Measurements from ENCODE around the gene ROBO2.

ROBO2 gene

DNA sequence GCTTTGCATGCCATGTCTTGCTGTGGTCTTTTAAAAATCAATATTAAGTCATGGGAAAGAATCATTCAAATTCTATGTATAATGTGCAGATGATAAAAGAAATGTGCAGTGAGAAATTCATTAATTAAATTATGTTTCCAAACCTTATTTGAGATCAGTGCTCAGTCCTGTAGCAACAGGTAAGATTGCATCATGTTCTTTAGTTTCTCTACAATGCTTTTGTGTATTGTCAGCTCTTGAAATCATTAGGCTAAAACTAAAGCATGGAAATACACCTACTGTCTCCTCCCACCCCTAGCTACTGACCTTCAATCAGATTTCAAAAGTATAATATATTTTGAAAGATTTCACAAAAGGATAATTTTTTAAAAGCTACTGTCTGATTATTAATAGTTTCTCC, 612.7 kb downstream of the ROBO2 start:
- DNase-seq, result no peak
- in situ Hi-C loops (cut with HindIII; ENCODE audit: low pct_ligation_motif_present, low pct_unique_long_range_greater_than_20kb, low sequenced_read_pairs), result no loop called here

DNA sequence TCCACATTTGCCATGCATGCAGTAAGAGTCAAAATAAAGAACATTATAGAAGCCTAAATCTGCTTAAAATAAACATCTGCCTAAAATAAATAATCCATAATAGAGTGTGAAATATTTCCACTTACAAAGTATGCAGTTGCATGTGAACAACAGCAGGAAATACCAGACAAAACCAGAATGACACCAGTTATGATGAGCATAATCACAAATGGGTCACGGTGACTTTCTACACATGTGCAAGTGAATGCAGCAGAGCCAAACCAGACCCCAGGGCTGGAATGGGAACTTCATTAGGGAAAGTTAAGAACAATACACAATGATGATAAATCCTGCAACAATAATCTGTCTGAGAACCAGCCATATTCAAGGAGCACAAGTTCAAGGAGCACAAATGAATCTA, 615.5 kb downstream of the ROBO2 start:
- DNase-seq, result no peak

DNA sequence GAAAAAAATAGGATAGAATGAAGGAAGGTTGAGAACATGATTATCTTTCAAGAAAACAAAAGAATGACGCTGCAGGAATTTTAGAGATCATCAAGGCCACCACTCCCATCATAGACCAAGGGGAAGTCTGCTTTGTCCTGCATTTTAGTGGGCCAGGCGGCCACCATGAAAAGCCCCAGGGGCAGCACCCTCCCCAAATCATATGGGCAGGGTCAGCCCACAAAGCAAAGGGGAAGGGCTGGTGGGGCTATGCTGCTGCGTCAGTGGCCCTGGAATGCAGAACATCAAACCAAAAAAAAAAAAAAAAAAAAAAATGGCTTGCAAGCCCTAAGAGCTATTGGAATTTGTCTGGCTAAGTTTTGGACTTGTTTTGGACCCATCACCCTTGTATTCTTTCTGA, 620.8 kb downstream of the ROBO2 start:
- in situ Hi-C loops (cut with HindIII; ENCODE audit: low pct_ligation_motif_present, low pct_unique_long_range_greater_than_20kb, low sequenced_read_pairs), result no loop called here
- DNase-seq, result no peak

More for the DNA sequence above, 615.5 kb downstream of the ROBO2 start:
- in situ Hi-C loops (cut with HindIII; ENCODE audit: low pct_ligation_motif_present, low pct_unique_long_range_greater_than_20kb, low sequenced_read_pairs), result no loop called here

DNA sequence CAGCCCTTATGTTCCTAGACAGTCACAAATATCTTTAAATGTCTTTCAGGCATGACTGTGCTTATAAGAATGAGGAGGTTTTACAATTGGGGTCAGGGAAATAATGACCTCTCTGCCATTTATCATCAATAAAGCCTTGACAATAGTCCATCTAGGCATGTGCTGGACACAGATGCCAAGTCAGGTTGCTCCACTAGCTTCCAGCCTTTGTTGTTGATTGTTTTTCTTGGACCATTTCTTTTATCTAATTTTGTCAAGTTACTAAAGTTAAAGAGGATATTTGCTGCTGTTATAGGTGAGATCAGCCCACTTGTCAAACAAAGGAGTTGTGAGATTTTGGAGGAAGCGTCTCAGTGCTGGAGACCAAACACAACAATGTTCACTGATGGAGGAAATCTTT, 628.0 kb downstream of the ROBO2 start:
- in situ Hi-C loops (cut with HindIII; ENCODE audit: low pct_ligation_motif_present, low pct_unique_long_range_greater_than_20kb, low sequenced_read_pairs), result no loop called here
- no peak for DNase-seq

DNA sequence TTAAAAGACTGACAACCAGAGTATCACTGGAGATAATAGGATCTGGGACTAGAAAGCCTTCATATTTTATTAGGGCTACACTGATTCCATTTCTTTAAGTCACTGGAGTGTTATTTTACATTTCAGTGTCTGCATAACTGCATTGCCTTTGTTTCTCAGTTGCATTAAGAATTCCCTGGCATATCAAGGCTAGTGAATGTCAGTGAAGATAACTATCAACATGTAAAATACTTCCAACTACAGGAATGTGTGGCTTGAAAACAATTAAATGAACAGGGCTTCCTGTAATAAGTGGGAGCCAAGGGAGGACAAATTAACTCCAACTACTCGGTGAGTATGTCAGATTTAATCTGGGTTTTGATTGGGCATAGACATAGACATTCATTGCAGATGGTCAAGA, 628.5 kb downstream of the ROBO2 start:
- in situ Hi-C loops (cut with HindIII; ENCODE audit: low pct_ligation_motif_present, low pct_unique_long_range_greater_than_20kb, low sequenced_read_pairs), result no loop called here
- no peak for DNase-seq

DNA sequence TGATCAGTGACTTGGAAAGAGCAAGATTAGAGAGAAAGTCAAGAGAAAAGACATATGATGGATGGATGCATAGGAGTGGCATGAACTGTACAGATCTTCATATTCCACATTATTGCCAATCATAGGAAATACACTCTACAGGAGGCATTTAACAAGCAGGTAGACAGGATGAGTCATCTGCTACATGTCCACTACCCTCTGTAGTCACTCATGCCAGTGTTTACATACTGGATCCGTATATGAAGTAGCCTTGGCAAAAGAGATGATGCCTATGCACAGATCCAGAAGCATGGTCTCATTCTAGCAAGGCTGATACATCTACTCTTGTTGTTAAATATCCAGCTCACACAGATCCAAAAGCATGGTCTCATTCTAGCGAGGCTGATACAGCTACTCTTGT, 632.1 kb downstream of the ROBO2 start:
- no peak for DNase-seq
- in situ Hi-C loops (cut with HindIII; ENCODE audit: low pct_ligation_motif_present, low pct_unique_long_range_greater_than_20kb, low sequenced_read_pairs), result no loop called here

DNA sequence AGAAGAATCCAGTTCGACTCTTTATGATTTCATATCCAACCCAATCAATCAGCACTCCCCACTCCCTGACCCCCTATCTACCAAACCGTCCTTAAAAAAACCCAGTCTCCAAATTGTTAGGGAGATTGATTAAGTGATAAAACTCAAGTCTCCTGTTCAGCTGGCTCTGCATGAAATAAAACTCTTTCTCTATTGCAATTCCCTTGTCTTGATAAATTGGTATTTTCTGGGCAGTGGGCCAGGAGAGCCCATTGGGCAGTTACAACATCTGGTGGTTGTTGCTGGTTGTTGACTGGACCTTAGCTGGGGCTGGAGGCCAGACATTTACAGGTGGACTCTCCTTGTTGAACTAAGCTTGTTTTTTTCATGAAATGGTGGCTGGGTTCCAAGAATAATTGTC, 642.3 kb downstream of the ROBO2 start:
- in situ Hi-C loops (cut with HindIII; ENCODE audit: low pct_ligation_motif_present, low pct_unique_long_range_greater_than_20kb, low sequenced_read_pairs), result no loop called here
- DNase-seq, result no peak

DNA sequence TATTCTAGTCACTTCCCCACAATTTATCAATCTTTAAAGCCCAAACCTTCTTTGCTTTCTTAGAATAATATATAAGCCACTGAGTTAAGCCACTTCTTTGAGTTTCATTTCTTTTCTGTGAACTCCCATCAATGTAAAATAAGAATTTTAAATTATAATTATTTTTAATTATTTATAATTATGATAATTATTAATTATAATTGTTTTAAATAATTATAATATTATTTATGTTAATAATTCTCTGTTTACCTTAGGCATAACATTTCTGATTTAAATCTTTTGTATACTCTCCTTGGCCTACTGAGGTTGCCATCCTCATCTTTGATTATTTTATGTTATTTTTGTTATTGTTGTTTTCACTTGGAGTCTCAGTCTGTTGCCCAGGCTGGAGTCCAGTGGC, 644.2 kb downstream of the ROBO2 start:
- in situ Hi-C loops (cut with HindIII; ENCODE audit: low pct_ligation_motif_present, low pct_unique_long_range_greater_than_20kb, low sequenced_read_pairs), result no loop called here
- no peak for DNase-seq

DNA sequence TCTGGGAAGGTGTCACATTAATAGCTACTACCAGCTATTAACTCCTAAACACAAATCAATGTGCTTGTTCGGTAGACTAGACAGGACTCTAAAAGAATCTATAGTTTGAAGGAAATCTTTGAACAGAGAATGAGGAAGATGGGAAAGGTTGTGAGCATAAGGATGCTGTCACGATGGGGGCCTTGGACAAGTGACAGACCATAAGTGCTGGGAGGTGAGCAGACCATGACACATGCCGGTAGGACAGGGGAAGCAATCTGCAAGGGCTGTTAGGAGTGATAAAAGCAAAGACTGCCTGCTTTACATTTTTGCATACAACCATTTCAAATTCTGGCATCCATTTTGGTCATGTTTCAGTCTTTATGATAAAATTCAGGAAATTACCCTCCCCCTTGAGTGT, 645.8 kb downstream of the ROBO2 start:
- in situ Hi-C loops (cut with HindIII; ENCODE audit: low pct_ligation_motif_present, low pct_unique_long_range_greater_than_20kb, low sequenced_read_pairs), result no loop called here
- DNase-seq, result no peak

DNA sequence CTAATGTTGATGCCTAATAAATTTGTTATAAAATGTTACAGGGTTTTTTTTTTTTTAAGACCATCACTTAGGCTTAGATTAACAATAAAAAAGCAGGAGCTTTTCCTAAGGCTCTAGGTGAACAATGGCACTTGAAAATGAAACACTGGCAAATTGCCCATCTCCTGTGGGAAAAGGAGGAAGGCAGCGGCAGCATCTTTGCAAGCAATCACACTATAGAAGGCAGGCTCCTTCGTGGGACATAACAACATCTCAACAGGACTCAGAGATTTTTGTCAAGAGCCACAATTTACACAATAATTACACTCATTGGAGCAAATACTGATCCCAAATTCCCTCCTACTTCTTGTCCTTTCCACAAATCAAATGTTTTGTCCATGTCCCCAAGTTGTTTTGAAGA, 646.7 kb downstream of the ROBO2 start:
- no peak for DNase-seq
- in situ Hi-C loops (cut with HindIII; ENCODE audit: low pct_ligation_motif_present, low pct_unique_long_range_greater_than_20kb, low sequenced_read_pairs), result no loop called here

DNA sequence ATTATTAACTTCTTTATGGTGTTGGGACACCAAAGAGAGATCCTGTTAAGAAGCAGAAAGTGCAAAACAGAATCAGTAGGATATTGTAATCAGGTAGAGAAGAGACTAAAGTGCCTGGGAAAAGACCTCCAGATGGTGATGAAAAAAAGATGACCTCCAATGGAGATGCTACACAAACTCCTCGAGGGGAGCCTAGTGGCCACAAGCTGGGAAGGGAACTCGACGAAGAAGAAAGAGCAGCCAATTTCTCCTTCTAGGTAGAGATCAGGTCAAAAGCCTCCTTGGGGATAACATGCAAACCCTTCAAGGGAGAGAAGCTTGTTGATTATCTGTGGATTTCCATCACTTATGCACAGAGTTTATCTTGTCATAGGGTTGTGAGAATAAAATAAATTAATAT, 647.6 kb downstream of the ROBO2 start:
- in situ Hi-C loops (cut with HindIII; ENCODE audit: low pct_ligation_motif_present, low pct_unique_long_range_greater_than_20kb, low sequenced_read_pairs), result no loop called here
- no peak for DNase-seq

DNA sequence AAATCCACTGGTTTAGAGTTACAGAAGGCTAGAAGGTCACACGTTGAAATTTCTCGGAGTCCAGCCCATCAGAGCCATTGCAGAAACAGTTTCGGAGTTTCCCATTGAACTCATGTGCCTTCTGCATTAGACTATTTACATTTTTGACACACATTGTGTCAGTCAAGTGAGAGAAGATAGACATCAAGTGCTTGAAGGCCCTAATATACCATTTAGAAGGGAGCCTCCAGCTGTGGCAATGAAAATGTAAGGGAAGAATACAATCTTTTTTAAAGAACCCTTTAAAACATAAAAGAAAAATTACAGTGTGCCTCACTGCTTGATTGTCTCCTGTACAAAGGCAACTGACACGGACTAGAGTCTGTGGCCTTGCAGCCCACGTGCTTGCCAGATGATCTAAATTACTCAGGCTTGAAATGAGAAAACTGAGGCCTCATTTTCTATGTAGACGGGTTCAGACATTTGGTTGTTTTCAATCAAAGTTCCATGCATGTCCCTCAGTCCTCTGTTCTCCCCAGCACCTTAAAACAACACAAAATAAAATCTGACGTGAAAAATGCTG, 650.5 kb downstream of the ROBO2 start:
- no peak for DNase-seq
- in situ Hi-C loops (cut with HindIII; ENCODE audit: low pct_ligation_motif_present, low pct_unique_long_range_greater_than_20kb, low sequenced_read_pairs), result no loop called here

DNA sequence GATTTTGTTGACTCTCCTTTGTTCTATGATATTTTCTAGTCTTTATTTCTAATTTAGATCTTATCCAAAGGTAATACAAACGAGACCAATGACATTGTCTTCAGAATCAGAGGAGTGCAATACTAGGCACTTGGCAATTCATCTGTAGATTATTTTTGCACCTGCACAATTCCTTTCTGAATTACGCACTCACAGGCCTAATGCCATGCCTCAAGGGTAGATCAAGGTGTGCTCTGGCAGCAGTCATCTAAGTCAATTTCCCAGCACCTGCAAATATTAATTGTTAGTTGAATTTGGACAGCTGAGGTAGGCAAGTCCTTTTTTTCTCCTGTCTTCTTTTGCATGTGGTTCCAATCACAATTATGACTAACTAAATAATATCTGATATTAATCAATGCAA, 653.2 kb downstream of the ROBO2 start:
- in situ Hi-C loops (cut with HindIII; ENCODE audit: low pct_ligation_motif_present, low pct_unique_long_range_greater_than_20kb, low sequenced_read_pairs), result no loop called here
- DNase-seq, result no peak

DNA sequence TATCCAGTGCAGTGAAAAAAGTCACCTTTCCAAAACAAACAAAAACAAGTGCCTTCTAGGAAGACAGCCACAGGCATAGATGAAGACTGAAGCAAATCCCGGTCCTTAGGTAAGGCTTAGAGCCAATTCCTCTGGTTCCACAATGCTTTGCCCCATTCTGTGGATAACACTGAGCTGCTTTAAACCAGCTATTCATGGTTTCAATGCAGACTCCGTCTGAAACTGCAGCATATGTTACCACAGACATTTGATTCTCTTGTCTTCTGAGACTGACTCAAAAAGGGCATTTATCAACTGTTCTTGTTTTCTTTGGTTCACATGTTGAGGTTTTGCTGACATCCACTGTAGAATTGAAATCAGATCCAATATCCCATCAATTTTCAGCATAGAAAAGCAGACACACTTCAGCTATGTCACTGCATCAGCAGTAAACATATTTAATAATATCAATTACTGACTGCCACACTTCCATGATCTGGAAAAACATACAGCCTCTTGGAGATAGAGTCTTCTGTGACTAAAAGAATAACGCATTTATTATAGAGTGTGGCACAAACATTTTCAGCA, 659.3 kb downstream of the ROBO2 start:
- no peak for DNase-seq
- in situ Hi-C loops (cut with HindIII; ENCODE audit: low pct_ligation_motif_present, low pct_unique_long_range_greater_than_20kb, low sequenced_read_pairs), result no loop called here

Measured in ACHN (cell line).